Measurements from ENCODE around the gene NFU1.
"Not testable (repeated sequence)": the region's sequence is repeated elsewhere in the genome, so short reads cannot be mapped to it uniquely, and the experiment has no call there.

Gene NFU1

DNA sequence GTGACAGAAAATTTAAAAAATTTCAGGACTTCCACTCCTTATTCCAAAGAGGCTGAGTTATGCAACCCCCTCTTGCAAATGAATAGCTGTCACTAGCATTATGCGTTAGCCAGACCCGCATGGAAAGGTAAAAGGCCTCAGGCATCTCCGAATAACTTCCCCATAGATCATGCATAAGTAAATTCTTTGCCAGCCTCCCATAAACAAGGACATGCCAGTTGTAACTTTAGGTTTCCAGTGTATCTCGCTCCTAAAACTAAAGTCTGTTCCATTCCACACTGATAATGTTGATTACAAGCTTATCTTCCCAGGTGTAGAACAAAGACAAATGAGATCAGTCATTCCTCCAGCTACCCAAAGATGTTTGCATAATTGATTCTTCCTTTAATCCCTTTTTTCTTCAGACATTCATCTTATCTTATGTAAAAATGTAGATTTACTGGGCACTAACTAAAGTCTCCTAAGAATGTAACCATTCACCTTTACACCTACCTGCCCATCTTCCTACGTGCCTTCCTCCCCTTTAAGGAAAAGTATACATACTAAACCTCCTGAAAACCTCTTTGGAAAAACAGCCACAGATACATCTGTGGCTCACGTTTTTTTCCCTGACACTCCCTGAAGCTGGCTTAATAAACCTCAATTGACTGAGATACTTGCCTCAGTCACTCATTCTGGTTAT, 13.6 kb upstream of the NFU1 start:
- no peak for DNase-seq

DNA sequence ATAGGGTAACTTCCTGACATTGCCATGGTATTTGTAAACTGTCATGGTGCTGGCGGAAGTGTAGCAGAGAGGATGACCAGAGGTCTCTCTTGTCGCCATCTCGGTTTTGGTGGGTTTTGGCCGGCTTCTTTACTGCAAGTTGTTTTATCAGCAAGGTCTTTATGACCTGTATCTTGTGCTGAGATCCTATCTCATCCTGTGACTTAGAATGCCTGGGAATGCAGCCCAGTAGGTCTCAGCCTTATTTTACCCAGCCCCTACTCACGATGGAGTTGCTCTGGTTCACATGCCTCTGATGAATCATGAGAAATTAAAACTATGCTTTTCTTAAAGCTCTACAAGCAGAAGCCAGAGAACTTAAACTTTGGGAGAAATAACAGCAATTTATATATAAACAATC, 12.7 kb upstream of the NFU1 start:
- DNase-seq: no peak

DNA sequence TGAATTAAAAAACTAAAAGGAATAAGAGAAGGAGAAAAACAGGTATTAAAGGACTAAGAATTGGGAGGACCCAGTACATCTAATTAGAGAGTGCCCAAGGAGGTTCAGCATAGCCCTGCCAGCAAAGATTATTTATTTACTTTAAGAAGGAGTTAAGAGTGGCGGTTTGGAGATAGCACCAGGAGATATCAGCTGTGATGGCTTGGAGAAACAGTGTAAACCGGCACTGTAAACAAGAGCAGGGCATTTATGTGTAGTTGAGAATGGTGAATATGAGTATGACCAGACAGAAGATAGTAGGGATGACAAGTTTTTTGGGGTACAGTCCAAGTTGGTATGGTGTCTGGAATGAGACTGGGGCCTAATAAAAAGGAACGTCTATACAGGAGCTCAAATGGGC, 6.4 kb upstream of the NFU1 start:
- not testable (repeated sequence) for DNase-seq

DNA sequence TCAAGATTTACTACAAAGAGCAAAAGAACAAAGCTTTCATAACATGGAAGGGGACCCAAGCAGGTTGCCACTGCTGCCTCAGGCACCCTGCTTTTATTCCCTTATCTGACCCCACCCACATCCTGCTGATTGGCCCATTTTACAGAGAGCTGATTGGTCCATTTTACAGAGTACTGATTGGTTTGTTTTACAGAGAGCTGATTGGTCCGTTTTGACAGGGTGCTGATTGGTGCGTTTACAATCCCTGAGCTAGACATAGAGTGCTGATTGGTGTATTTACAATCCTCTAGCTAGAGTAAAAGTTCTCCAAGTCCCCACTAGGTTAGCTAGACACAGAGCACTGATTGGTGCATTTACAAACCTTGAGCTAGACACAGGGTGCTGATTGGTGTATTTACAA, 2.3 kb upstream of the NFU1 start:
- DNase-seq: not testable (repeated sequence)

DNA sequence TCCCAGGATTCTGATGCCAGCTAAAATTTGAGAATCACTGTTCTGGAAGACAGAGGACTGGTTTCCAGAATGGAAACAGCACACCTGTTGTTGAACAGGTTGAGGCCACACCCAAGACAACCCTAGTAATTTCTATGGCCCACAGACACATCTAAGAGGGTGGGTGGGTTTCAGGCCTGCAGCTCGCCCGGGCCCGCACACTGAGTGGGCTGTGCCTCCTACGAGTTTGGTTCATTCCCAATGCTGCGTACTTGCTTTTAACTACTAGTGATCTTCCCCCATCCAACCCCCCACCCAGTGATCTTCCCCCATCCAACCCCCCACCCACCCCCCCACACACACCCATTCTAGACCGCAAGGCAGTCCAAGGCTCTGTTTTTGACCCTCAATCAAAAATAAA, 1.3 kb upstream of the NFU1 start:
- DNase-seq: no peak

DNA sequence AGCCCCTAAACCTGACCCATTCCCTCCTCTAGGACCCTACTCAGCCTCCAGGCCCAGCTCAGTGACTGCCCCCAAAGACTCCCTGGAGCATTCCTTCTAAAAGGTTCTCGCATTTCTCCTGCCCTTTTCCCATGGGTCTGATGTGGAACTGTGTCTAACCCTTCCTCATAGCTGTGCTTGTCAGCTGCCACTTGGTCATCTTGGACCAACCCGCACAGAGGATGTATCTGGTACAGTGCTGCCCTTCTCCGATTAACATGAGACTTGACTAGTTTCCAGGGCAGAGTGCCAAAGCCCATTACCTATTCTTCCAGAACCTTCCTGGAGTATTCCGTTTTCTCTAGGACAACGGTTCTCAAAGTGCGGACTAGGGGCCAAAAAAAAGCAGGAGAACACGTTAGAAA, 518 bp upstream of the NFU1 start:
- peak in 1 of 2 donors; percentile 30 for DNase-seq

DNA sequence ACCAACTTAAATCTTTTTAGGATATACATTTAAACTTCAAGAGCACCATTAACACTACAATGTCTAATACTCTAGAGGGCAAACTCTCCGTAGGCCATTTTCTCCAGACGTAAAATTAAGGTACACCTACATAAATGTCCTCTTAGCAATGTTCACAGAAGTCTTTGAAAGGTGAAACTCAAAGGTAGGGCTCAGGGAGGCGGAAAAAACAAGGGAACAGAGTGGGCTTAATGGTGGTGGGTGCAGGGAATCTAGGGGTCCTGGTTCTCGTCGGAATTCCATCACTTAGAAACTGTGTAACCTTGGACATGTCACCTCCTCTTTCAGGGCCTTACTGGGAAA, 668 bp downstream of the NFU1 start:
- no peak for DNase-seq

DNA sequence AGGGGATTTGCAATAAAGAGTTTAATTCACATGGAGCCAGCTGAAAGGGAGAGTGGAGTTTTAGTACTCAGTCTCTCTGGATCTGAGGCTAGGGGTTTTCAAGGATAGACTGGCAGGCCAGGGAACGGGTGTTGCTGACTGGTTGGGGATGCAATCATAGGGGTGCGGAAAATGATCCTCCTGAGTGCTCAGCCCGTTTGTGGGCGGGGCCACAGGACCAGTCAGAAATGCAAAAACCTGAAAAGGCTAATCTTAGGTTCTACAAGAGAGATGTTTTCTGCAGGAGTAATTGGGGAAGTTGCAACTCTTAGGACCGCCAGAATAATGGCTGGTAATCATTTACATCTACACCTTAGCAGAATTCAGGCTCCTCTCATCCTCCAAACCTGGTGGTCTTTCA, 2.5 kb downstream of the NFU1 start:
- DNase-seq: no peak

DNA sequence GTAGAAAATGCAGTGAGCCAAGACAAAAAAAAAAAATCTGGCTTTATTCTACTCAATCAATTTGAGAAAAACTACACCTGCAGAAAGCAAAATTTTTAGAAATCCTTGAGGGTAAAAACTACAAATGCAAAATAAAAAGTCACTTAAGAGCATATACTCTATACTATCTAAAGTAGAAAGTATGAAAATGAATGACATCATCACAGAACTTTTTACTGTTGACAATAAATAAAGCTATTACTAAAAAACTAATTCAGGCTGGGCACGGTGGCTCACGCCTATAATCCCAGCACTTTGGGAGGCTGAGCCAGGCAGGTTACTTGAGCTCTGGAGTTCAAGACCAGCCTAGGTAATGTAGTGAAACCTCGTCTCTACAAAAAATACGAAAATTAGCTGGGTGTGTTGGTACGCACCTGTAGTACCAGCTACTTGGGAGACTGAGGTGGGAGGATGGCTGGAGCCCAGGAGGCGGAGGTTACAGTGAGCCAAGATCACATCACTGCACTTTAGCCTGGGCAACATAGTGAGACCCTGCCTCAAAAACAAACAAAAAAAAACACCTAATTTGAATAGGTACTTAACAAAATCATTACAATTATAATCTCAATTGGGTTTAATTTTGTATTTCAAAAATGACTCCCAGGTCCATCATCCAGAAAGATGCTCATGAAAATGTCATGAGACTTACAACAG, 7.6 kb downstream of the NFU1 start:
- no peak for DNase-seq

DNA sequence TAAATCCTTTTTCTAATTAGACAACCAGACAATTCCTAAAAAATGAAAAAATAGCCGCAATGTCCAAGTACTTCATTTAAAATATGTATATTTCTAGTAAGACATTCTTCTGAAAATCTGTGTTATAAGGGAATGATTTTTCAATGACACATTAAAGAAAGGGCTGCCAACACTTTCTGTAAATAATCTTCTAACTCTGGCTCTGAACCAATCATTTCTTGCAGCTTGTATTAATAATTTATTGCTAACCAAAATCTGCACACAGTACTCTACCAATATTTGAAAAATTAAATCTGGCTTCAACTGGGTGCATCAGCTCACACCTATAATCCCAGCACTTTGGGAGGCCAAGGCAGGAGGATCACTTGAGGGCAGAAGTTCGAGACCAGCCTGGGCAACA, 8.3 kb downstream of the NFU1 start:
- DNase-seq: no peak

DNA sequence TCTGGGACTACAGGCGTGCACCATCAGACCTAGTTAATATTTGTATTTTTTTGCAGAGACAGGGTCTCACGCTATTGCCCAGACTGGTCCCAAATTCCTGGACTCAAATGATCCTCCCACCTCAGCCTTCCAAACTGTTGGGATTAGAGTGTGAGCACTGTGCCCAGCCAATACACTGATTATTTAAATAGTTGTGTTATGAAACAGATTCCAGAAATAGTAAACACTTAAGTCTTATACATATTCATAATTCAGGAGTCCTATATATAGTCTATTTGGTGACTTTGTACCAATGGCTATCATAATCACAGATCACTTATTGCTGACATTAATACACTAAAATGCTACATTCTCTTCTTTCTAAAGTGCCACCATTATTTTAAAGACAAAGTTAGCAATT, 12.8 kb downstream of the NFU1 start:
- no peak for DNase-seq

DNA sequence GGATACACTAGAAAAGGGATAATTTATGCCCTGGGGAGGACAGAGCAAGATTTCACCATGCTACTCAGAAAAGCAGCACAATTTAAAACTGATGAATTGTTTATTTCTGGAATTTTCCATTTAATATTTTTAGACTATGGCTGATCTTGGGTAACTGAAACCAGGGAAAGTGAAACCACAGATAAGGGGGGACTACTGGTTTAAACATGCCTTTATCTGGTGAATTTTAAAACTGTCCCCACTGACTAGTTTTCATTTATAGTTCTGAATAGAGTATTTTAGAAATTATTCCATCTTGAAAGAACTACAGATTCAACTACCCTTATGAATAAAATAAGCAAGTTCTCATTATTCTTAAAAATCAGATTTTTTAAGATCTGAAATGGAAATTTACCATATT, 15.0 kb downstream of the NFU1 start:
- DNase-seq: no peak

DNA sequence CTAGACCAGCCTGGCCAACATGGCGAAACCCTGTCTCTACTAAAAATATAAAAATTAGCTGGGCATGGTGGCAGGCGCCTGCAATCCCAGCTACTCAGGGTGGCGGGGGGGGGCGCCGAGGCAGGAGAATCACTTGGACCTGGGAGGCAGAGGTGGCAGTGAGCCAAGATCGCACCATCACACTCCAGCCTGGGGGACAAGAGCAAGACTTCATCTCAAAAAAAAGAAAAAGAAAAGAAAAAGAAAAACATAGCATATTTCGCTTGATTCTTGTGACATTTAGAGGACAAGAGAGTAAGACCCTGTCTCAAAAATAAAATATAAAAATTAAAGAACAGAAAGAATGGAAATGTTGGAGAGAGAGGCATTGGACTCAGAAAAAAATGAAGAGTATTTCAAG, 18.1 kb downstream of the NFU1 start:
- DNase-seq: not testable (repeated sequence)

DNA sequence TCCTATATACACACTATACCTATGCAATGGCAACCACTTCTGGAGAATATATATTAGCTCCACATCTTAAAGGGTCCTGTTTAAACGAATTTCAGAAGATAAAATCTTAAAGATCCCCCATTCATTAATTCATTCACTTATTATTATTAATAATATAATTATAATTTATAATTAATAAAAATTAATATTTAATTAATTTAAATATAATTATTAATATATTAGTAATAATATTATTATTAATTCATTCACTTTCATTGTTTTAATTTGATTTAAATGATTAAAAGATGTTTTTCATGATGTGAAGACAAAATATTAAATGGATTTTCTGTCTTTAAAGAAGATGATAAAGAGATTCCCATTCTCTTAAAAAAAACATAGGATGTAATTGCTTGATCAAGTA, 21.1 kb downstream of the NFU1 start:
- DNase-seq: no peak

DNA sequence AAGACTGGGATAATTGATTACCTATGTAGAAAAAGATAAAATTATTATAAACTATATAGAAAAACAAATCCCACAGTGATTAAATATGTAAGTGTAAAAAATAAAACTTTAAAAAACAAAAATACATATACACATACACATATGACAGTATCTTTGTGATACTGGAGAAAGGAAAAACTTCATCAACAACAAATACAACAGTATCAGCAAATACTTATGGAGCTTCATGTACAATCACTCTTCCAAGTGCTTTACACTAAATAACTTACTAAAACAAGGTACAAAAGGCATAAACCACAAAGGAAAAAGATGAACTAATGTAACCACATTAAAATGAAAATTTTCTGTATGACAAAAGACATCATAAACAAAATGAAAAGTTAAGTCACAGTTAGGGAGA, 26.1 kb downstream of the NFU1 start:
- no peak for DNase-seq

DNA sequence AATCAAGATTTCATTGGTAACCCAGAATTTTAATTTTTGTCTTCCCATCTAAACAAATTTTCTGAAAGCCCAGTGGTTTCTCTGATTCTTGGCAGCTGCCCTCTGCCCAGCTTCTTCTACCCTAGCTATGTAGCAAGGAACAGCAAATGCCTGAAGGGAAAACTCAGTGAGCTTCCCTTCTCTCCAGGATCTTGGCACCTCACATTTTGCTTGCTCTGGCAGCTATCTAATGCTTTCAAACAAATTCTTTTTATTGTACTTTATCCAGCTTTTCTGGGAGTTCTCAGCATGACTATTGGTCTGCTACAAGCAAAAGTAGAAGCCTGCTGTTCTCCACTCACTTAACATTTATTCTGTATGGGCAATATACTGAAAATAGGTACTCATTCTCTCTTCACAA, 31.9 kb downstream of the NFU1 start:
- no peak for DNase-seq

DNA sequence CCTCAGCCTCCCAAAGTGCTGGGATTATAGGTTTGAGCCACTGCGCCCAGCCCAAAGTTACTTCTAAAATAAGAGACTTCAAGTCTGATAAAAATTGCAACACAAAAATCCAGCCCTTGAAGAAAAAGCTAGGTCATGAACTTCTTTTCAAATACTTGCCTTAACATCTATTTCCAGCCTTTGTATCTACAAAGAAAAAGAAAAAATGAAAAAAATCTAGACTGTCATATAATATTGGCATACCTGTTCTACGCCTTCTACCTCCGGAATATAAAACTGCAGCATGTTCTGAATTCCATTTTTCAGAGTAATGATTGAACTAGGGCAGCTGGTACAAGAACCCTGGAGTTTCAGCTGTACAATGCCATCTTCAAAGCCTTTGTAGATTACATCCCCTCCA, 37.1 kb downstream of the NFU1 start:
- DNase-seq: no peak

DNA sequence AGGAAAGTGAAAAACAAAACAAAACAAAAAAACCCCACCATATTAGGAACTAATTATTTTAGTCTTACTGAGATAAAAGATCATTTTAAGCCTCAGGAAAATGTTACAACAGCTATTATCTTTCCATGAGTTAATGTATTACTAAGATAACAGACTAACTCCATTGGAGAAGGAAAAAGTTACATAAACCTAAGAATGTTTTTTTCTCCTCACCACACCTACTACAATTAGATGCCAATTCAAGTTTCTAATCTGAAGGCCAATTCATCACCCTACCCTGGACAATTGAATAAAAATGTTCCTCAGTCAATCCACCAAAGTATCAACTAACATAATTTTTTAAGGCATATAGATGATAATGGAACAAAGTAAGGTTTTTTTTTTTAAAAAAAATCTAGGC, 40.0 kb downstream of the NFU1 start:
- DNase-seq: no peak

DNA sequence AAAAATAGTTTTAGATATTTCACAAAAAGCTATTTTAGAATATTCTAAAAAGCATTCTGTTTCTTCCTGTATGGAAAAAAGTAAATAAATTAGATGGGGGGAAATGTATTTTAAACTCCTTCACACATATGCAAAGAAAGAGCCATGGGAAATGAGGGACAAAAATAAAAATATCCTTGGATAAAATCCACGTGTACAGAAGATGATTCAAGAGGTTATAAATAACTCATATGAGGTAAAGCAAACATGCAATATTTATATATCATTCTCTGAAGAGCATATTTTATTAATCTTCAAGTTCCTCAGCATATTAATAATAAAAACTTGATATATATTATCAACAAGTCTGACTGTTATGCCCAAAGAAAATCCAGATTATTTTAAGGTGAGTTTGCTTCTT, 41.4 kb downstream of the NFU1 start:
- DNase-seq: no peak

DNA sequence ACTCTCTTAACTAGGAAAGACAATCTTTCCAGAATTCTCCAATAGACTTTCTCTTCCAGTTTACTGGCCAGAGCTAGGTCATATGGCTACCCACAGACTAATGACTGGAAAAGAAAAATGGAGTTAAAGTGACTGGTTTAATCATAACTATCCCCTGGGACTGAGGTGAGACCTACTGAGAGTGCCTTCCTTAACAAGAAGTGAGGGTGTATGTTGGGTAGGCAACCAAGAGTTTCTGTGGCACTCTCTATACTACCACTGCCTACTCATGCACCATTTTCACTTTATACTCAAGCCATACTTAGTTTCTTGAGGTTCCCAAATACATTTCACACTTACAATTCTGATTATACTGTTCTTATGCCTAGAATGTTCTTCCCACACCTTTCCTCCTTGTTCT, 43.3 kb downstream of the NFU1 start:
- no peak for DNase-seq

DNA sequence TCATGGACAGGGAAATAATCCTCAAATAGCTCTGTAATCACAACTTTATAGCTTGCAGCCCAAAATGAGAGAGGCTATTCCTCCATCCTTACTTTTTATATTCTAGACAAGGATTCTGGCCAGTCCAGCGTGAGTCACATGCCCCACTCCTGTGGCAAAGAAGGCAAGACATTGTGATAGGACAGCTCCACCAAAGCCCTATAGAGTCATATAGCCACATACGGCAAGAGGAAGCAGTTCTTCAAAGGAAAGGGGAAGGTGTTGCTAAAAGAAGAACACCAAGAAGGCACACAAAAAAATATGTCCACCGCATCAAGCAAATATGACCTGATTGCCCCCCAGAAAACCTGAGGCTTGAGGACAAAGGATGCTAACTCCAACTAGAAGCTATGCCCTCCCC, 46.8 kb downstream of the NFU1 start:
- DNase-seq: peak; percentile 43 to 59

DNA sequence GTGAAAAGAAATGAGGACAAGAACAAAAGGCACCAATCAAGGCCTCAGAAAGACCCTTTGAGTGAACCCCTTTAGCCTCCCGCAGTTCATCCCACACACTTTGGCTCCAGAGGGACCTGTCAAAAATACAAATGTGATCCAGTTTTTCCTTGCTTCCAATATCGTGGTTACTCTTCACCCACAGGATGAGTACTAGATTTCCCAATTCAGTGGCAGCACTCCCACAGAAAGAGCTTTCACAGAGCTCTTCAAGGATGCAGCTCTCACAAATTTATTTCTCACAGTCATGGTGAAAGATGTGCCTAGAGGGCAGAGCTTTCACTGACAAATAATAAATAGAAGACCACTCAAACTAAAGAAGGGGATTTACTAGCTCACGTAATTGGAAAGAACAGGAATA, 47.2 kb downstream of the NFU1 start:
- DNase-seq: peak in 1 of 2 donors; percentile 17

DNA sequence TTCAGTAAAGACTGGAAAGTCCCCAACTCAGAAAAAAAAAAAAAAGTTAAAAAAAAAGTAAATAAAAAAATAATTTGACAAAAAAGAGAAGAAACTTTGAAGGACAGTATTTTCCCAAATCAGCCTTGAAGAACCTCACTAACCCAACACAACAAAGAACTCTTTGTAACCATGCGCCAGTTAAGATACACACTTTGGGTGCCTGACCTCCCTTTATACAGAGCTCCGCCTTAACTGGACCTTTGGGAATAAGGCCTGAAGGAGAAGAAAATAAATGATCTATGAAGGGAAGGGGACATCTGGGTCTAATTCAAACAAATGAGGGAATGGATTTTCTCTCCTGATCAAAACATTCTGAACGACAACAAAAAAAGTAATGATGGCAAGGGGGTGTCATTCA, 48.0 kb downstream of the NFU1 start:
- DNase-seq: no peak

DNA sequence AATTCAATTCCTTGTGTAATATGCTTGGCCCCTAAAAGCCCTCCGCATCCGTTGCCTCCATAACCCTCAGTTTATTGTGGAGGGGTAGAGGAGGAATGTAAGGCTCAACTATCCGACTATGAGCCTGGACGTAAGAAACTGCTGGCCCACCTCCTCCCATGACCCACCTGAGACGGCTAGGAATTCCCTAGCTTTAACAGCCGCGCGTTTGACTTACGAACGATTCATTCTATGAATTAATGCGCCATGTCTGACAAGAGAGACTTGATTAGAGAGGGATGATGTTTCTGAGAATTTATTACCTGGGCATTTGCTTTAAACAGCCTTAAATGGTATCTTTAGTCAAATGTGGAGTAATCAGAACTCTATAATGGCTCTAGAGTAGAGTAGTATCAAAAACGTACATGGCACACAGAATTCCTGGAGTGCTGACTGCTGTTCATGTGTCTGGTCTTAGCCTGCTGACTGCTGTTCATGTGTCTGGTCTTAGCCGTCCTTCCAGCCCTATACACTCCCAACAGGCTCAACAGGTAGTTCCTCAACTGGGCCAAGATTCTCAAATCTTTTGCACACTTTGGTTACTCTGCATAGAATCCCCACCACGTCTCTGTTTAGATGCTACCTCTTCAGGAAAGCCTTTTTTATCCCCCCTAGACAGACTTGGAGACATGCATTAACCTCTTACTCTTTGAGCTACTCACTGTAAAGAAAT, 49.3 kb downstream of the NFU1 start:
- no peak for DNase-seq

All from inflammatory macrophage treated with lipopolysaccharide for 1 hour (primary cell).